Natural killer cell treated with Interleukin-12 subunit alpha and Interleukin-12 subunit beta and Interleukin-15 and Interleukin-18, amount 100 ng/mL, for 72 hours (primary cell): ENCODE results near the gene GFM2. TPM values are rescaled to one million over a fixed set of nuclear protein-coding genes. Genes with fewer than 3 reads are reported as not detected.
"Not testable (repeated sequence)": the region's sequence is repeated elsewhere in the genome, so short reads cannot be mapped to it uniquely, and the experiment has no call there.

Source experiments
- ATAC-seq, 2 donors: fragments of 150-1000 bp; cut with Tn5 transposase in 1 of 2; sonication (Bioruptor Pico), chemical (Tn5 transposase) in 1 of 2; 2 replicates each; pipeline ENCODE4 v1.10.0; 2021
- DNase-seq: peaks from one replicate; pipeline ENCODE4 v3.0.0; 2022; ENCODE audit warnings: low spot score
- H3K27ac Mint-ChIP-seq, 2 donors: 1 replicate in 1 of 2; 2 replicates in 1 of 2; pipeline ENCODE4 v1.8.0; 2022; ENCODE audit warnings: mixed read lengths in 2 of 2, mild to moderate bottlenecking in 1 of 2, moderate library complexity in 1 of 2
- H3K27me3 Mint-ChIP-seq, 2 donors: 1 replicate in 1 of 2; 2 replicates in 1 of 2; pipeline ENCODE4 v1.8.0; 2022; ENCODE audit warnings: mixed read lengths in 2 of 2
- H3K36me3 Mint-ChIP-seq: one replicate; pipeline ENCODE4 v1.8.0; 2022; ENCODE audit warnings: mixed read lengths
- H3K4me1 Mint-ChIP-seq, 2 donors: 1 replicate in 1 of 2; 2 replicates in 1 of 2; pipeline ENCODE4 v1.8.0; 2022; ENCODE audit warnings: low read depth in 2 of 2, mixed read lengths in 2 of 2, mild to moderate bottlenecking in 1 of 2
- H3K4me3 Mint-ChIP-seq: one replicate; pipeline ENCODE4 v1.8.0; 2022; ENCODE audit warnings: mixed read lengths
- H3K9me3 Mint-ChIP-seq: 2 replicates; pipeline ENCODE4 v1.8.0; 2022; ENCODE audit warnings: mixed read lengths
- total RNA-seq, 2 donors: library from RNA; stranded (reverse); gene quantifications; one replicate each; pipeline ENCODE4 v1.2.3, GENCODE V29; 2022

Gene GFM2
- total RNA-seq, 2 donors from 2014 or later, result 25.9 to 33.2 TPM

- Mint-ChIP-seq H3K9me3 (no peaks in the 10 kb centered on the region), H3K4me3 (no peak overlapping the region), H3K27ac (no peak overlapping the region), H3K27me3 (no peaks in the 10 kb centered on the region), H3K36me3 (peaks cover 11% of the 10 kb centered on the region), H3K4me1 (peaks cover 15 to 18% of the 10 kb centered on the region in 2 donors)
- ATAC-seq, result no peak
- no peak for DNase-seq
These were observed 3.4 kb downstream of the GFM2 start for GRCh38 chr5:74763504-74763903.

GRCh38 chr5:74762599-74762998, 4.3 kb downstream of the GFM2 start:
- Mint-ChIP-seq H3K4me1 (peaks cover 7 to 10% of the 10 kb centered on the region in 2 donors), H3K27me3 (no peaks in the 10 kb centered on the region), H3K36me3 (peaks cover 11% of the 10 kb centered on the region), H3K4me3 (no peak overlapping the region), H3K27ac (peak overlapping the region in 1 of 2 donors; percentile 51), H3K9me3 (no peaks in the 10 kb centered on the region)
- ATAC-seq, result no peak
- no peak for DNase-seq

- H3K36me3 Mint-ChIP-seq, result peaks cover 11% of the 10 kb centered on the region
- ATAC-seq, result no peak
- peaks cover 6 to 10% of the 10 kb centered on the region in 2 donors for H3K4me1 Mint-ChIP-seq
- no peak overlapping the region for H3K4me3 Mint-ChIP-seq
- H3K27me3 Mint-ChIP-seq, result no peaks in the 10 kb centered on the region
- no peaks in the 10 kb centered on the region for H3K9me3 Mint-ChIP-seq
- no peak overlapping the region for H3K27ac Mint-ChIP-seq
- no peak for DNase-seq
These were observed 5.7 kb downstream of the GFM2 start for GRCh38 chr5:74761241-74761640.

- DNase-seq, H3K4me3 Mint-ChIP-seq, H3K4me1 Mint-ChIP-seq, ATAC-seq, H3K27me3 Mint-ChIP-seq, H3K27ac Mint-ChIP-seq, H3K9me3 Mint-ChIP-seq: not testable (repeated sequence)
- H3K36me3 Mint-ChIP-seq, result peaks cover 18% of the 10 kb centered on the region
These were observed 18.2 kb downstream of the GFM2 start for GRCh38 chr5:74748742-74749141.

- no peak for ATAC-seq
- H3K9me3 Mint-ChIP-seq, result no peaks in the 10 kb centered on the region
- no peak overlapping the region for H3K27ac Mint-ChIP-seq
- no peaks in the 10 kb centered on the region for H3K27me3 Mint-ChIP-seq
- no peak overlapping the region for H3K4me3 Mint-ChIP-seq
- DNase-seq, result no peak
- no peaks in the 10 kb centered on the region for H3K4me1 Mint-ChIP-seq
- peaks cover 11% of the 10 kb centered on the region for H3K36me3 Mint-ChIP-seq
These were observed 28.5 kb downstream of the GFM2 start for GRCh38 chr5:74738406-74738805.

GRCh38 chr5:74736759-74737158, 30.2 kb downstream of the GFM2 start:
- no peak overlapping the region for H3K27ac Mint-ChIP-seq
- peaks cover 11% of the 10 kb centered on the region for H3K36me3 Mint-ChIP-seq
- H3K4me3 Mint-ChIP-seq, result no peak overlapping the region
- no peak for DNase-seq
- H3K27me3 Mint-ChIP-seq, result no peaks in the 10 kb centered on the region
- ATAC-seq, result no peak
- H3K9me3 Mint-ChIP-seq, result no peaks in the 10 kb centered on the region
- H3K4me1 Mint-ChIP-seq, result no peaks in the 10 kb centered on the region

GRCh38 chr5:74725331-74725730, 41.6 kb downstream of the GFM2 start:
- no peaks in the 10 kb centered on the region for H3K9me3 Mint-ChIP-seq
- H3K27me3 Mint-ChIP-seq, result no peaks in the 10 kb centered on the region
- ATAC-seq, result no peak
- H3K27ac Mint-ChIP-seq, result no peak overlapping the region
- no peaks in the 10 kb centered on the region for H3K4me1 Mint-ChIP-seq
- no peak for DNase-seq
- peaks cover 23% of the 10 kb centered on the region for H3K36me3 Mint-ChIP-seq
- no peak overlapping the region for H3K4me3 Mint-ChIP-seq

- H3K27ac Mint-ChIP-seq, result no peak overlapping the region
- no peak overlapping the region for H3K4me3 Mint-ChIP-seq
- DNase-seq (no peak), ATAC-seq (no peak)
- no peaks in the 10 kb centered on the region for H3K27me3 Mint-ChIP-seq
- H3K4me1 Mint-ChIP-seq, result no peaks in the 10 kb centered on the region
- H3K36me3 Mint-ChIP-seq, result peaks cover 26% of the 10 kb centered on the region
- no peaks in the 10 kb centered on the region for H3K9me3 Mint-ChIP-seq
These were observed 44.6 kb downstream of the GFM2 start for GRCh38 chr5:74722271-74722670.

- Mint-ChIP-seq H3K36me3 (peaks cover 10% of the 10 kb centered on the region), H3K27ac (no peak overlapping the region), H3K4me1 (no peaks in the 10 kb centered on the region), H3K27me3 (no peaks in the 10 kb centered on the region), H3K9me3 (no peaks in the 10 kb centered on the region), H3K4me3 (no peak overlapping the region)
- DNase-seq, result no peak
- ATAC-seq, result no peak
These were observed 49.3 kb downstream of the GFM2 start for GRCh38 chr5:74717596-74717995.

- H3K27ac Mint-ChIP-seq, result no peak overlapping the region
- H3K9me3 Mint-ChIP-seq, result no peaks in the 10 kb centered on the region
- H3K4me3 Mint-ChIP-seq, result no peak overlapping the region
- no peaks in the 10 kb centered on the region for H3K4me1 Mint-ChIP-seq
- H3K27me3 Mint-ChIP-seq, result no peaks in the 10 kb centered on the region
- no peak for ATAC-seq
- H3K36me3 Mint-ChIP-seq, result peaks cover 18% of the 10 kb centered on the region
- no peak for DNase-seq
These were observed 73.7 kb downstream of the GFM2 start for GRCh38 chr5:74693191-74693590.

- ATAC-seq (no peak), DNase-seq (no peak)
- Mint-ChIP-seq H3K36me3 (peaks cover 15% of the 10 kb centered on the region), H3K4me3 (peak overlapping the region; percentile 99), H3K27me3 (no peaks in the 10 kb centered on the region), H3K4me1 (peaks cover 17% of the 10 kb centered on the region in 2 donors), H3K27ac (no peak overlapping the region), H3K9me3 (no peaks in the 10 kb centered on the region)
These were observed 79.8 kb downstream of the GFM2 start for GRCh38 chr5:74686962-74687751.

GRCh38 chr5:74685979-74686631, 80.8 kb downstream of the GFM2 start:
- H3K4me1 Mint-ChIP-seq, result peaks cover 17% of the 10 kb centered on the region in 2 donors

GRCh38 chr5:74684900-74685851, 81.7 kb downstream of the GFM2 start, which contains the start of gene HEXB:
Gene HEXB, plus strand, starts transcription at chr5:74685233. Its CDS starts 28 bp downstream, at chr5:74685261.
- Mint-ChIP-seq H3K9me3 (no peaks in the 10 kb centered on the region), H3K27ac (peak within 1 kb of the TSS; percentile 84 to 85), H3K27me3 (peaks cover 4 to 13% of the 10 kb centered on the region in 2 donors), H3K4me3 (peak within 1 kb of the TSS; percentile 99), H3K36me3 (peaks cover 10% of the 10 kb centered on the region), H3K4me1 (peaks cover 17% of the 10 kb centered on the region in 2 donors)
- ATAC-seq (peak; percentile 98), DNase-seq (peak; percentile 93)

More at GRCh38 chr5:74685979-74686631, 80.8 kb downstream of the GFM2 start:
- no peaks in the 10 kb centered on the region for H3K9me3 Mint-ChIP-seq
- DNase-seq (no peak), ATAC-seq (peak in 1 of 2 donors; percentile 19)
- H3K4me3 Mint-ChIP-seq, result peak overlapping the region; percentile 99
- H3K36me3 Mint-ChIP-seq, result peaks cover 15% of the 10 kb centered on the region
- H3K27ac Mint-ChIP-seq, result peak overlapping the region; percentile 84 to 85
- peaks cover 0 to 8% of the 10 kb centered on the region in 2 donors for H3K27me3 Mint-ChIP-seq
